ENCODE data around the gene MPP3.

DNA sequence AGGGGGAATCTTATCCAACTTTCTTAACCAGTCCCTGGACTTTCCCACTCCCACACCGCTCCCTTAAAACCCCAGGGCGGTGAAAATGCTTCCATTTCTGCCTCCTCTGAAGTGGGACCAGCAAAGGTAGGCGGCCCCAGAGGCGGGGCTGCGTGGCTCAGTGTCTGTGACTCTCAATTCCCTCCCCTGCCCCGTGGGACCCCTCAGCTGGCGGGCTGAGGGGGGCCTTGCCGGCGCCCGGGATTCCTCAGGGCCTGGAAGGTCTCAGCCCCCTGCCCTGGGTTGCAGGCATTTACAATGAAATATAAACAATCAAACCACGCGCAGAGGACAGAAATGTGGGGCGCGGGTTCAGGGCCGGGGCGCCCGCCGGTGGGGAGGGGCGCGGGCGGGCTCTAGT is 78.0 kb downstream of the MPP3 start:
- TF ChIP-seq POLR2A (IDR thresholded peaks at IDR 0.05; ENCODE audit: low read depth, low read length), result no peak
- no peak for TF ChIP-seq POLR2AphosphoS5 (IDR thresholded peaks at IDR 0.05; ENCODE audit: low read depth, low read length)

All from GM12892 (cell line).